ENCODE data around the gene GUCD1.
"Not testable (repeated sequence)": the region's sequence is repeated elsewhere in the genome, so short reads cannot be mapped to it uniquely, and the experiment has no call there.

GUCD1 gene

DNA sequence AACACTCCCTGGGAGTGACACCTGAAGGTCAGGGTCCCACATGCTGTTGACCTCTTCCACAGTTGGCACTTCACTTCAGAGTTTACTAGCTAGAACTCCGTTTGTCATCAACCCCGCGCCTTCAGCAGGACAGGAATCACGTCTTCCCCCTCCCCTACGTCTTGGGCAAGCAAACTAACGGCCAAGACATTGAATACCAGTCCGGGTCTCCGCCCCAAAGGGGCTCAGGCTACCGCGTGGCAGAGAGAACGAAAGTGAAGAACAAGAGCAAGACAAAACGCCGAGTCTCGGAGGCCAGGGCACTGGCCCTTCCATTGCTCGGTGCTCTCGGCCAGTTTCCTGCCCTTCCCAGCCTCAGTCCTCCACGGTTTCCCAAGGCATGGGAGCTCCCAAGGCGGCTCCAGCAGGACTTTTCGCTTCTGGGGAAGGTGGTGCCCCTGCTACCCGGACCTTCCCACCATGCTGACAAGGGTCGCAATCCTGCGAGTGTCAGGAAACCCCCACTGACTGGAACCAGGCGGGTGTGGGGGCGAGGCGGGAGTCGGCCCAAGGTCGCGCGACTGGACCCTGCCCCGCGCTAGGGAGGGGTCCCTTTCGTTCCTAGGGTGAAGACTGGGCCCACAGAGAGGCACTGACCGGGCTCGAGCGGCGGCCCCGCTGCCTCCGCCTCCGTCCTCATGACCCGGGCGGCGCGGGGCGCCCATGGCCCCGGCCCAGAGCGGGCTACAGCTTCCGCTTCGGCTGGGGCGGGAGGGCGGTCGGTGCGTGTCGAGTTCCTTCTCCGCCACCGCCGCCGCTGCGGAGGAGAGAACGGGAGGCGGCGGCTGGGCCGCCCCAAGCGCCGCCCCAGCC, at the start of gene GUCD1:
Gene GUCD1 (minus strand): TSS at position 826 of the 852 bp plus-strand sequence. CDS start 147 bp downstream, at position 679.
- FAIRE-seq = no peak

DNA sequence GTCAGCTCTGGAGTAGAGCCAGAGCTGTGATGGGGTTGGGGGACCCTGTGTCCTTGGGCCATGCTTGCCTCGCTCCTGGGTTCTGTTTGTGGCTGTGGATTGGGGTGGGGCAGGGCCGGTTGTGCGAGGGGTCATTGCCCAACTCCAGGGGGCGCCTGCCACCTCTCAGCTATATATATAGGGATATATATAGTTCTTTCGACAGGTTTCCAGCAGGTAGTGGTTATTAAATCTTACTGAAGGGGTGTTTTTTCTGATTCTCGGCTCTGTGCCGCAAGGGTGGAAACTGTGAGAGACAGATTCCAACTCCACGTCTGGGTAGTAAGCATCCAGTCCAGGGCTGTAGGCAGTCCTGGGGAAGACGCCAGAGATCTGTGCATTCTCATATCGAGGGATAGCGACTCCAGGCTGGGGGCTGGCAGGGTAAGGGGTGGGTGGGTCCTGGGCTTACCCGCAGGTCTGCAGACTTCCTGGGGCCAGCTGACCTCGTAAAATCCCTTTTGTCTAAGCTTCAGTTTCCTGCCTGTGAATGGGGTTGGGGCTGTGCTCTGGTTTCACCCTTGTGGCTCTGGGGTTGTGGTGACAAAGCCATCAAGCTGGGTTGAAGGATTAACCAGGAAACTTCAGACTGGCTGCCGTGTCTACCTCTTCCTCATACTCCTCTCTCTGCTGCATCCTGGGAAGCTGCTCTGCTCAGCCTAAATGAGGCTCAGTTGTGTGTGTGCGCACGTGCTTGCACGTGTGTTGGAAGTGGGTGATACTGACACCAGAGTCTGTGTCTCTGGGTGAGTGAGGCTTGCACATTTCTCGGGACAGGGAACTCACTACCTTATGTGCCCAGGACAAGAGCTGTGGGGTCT, 49.1 kb upstream of the GUCD1 start:
- not testable (repeated sequence) for FAIRE-seq

DNA sequence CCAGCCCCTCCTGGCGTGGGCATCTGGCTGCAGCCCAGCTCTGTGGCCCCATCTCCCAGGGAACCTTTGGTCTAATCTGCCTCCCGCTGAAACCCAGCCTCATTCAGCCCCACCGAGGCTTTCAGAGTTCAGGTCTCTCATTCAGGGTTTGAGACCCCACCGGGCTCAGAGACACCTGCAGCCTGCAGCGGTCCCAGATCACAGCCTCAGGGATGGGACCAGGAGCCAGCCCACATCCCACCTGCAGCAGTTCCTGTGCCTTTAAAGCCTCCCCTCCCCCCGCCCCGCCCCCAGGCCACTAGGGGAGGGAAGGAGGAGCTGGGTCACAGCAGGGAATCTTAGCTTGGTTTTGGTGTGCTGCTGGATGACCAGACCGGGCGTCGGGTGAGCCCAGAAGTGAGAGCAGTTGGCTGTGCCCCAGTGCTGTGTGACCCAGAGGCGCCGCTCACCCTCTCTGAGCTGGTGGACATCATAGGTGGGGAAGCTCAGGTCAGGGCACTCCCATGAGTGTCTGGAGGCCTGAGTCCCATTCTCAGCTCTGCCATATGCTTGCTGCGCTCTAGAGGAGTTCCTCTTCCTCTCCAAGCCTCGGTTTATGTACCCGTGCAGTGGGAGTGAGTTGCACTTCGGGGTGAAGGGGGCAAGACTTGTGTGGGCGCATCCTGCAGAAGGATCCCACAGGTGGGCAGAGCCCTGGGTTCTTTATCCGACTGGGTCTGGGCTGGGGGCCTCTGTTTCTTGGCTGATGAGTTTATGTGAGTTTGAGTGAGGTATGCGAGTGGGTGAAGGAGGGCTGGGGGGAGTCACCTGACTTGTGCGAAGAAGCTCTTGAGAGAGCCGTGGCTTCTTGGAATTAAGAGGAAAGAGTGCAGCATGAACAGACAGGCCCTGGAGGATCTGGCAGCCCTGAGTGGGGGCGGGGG, 48.2 kb upstream of the GUCD1 start, which contains the start of gene GGT1:
Gene GGT1 (plus strand): TSS at position 347 of the 923 bp plus-strand sequence. CDS start 7,889 bp downstream, outside the sequence.
- not testable (repeated sequence) for FAIRE-seq

DNA sequence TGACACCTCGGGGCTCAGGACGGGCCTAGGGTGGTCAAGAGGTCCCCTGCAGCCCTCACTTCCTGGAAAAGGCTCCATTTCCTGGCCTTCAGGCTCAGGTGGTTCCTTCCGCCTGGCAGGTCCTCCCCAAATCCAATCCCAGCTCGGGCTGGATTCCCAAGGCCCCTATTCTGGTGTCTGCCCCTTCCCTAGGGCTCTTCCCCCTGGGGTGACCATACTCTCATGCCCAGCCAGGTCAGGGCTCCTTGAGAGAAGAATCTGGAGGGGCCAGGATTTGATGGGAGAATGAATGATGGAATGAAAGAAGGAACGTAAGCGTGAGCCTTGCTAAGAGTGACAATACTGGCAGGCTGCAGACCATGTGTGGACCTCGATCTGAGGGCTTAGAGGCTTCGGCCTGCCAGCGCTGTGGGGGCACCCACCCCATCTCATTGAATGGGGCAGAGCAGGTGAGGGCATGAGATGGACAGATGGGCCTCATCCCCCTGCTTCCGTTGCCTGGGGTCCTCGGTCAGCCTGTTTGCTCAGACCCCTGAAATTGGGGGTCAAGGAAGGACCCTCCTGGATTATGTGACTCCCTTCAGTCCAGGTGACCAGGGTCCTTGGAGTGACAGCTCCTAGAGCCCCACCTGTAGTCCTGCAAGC, 47.3 kb upstream of the GUCD1 start:
- FAIRE-seq = not testable (repeated sequence)

DNA sequence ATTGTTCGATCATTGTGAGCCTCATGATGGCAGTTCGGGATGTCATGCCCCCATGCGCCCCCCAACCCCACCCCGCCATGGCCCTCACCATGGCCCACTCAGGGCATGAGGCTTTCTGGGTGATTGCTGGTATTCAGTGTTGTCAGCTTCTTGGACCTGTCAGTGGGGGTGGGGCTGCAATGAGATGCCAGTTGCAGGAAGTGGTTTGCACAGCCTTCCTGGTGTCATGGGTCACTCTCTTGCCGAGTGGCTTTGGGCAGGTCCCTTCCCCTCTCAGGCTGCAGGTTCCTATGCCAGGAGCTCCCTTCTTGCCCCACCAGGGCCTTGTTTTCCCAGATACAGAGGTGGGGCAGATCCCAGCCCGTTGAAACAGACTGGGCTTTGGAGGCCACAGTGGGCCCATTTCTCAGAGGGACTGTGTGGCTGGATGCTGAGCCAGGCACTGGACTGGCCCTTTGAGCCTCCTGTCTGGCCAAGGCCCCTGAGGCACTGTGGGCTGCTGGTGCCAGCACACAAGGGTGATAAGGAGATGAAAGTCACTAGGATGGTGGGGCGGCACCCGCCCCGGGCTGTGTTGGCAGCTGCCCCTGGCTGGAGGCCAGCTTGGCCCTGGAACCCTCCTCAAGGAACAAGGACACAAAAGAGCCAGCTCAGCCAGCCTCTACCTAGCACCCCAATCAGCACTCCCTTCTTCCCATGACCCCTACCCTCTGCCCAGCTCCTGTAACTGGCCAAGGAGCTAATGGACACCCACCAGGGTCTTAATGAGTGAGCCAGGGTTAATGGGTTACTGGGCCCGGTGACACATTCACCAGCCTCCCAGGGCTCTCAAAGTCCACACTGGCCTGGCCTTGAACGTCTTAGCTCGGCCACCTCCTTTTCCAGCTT, 46.5 kb upstream of the GUCD1 start:
- FAIRE-seq = no peak

DNA sequence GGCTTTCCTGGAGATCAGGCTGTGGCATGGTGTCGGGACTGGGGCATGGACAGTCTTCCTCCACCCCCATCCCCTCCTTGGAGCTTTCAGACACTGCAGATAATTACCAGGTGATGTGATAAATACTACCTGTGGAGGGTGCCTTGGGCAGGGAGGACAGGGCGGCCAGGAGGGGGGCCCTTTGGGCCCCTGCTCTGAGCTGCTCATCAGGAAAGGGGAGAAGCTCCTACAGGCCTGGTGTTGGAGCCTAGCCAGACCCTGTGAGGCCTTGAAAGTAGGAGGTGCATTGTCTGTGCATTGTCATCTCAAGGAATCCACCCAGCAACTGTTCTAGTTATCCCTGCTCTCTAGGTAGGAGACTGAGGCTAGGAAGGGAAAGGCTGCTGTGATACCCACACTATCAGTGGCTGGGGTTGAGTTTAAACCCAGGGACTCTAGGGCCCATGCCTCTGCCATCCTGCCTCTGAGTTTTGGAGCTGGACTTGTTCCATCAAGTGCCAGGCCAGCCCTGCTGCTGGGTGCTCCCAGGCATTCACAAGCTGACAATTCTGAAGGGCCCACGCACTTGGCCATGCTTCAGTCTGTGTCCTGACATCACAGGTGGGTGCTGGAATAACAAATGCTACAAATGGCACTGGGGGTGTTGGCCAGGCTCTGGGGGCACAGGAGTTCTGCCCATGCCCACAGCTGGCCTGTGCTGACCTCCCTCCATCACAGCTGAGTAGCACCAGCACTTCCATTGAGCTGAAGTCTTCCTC, 45.2 kb upstream of the GUCD1 start:
- FAIRE-seq = not testable (repeated sequence)

DNA sequence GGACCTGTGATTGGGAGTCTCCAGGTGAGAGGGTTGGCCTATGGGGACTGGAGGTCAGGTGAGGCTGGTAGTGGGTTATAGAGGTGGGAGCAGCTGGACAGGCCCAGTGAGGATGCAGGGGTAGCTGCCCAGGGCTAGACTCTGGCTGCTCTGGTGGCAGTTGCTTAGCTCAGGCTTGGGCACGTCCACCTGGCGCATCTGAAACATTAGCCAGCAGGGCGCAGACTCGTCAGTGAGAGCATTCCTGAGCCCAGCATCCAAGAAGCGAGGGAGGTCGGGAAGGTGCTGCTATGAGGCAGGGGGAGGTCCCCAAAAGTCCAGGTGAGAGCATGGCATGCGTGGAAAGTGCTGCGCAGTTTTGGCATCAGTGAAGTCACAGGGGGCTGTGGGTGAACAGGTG, 44.6 kb upstream of the GUCD1 start:
- FAIRE-seq = no peak

DNA sequence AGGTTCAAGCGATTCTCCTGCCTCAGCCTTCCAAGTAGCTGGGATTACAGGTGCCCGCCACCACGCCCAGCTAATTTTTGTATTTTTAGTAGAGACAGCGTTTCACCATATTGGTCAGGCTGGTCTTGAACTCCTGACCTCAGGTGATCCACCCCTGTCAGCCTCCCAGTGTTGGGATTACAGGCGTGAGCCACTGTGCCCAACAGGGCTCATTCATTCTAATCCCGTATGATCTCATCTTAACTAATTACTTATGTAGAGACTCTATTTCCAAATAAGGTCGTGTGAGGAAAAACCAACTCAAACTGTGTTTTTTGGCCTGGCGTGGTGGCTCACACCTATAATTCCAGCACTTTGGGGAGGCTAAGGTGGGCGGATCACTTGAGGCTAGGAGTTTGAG, 42.1 kb upstream of the GUCD1 start:
- FAIRE-seq = not testable (repeated sequence)

DNA sequence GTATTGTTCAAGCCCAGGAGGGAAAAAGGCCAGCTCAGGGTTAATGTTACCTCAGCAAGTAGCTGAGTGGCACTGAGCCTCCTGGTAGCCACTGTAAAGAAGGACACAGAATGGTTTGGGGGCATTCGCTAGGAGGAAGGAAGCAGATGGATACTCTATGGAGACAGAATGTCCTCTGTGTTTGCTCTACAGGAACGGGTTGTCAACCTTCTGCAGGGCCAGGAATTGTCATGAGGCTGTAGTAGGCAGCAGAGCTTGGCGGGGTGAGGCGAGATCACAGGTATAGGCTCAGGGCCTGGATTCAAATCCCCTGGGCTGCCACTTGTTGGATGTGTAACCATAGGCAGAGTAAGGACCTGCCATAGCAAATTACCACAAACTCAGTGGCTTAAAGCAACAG, 40.9 kb upstream of the GUCD1 start:
- FAIRE-seq = no peak

DNA sequence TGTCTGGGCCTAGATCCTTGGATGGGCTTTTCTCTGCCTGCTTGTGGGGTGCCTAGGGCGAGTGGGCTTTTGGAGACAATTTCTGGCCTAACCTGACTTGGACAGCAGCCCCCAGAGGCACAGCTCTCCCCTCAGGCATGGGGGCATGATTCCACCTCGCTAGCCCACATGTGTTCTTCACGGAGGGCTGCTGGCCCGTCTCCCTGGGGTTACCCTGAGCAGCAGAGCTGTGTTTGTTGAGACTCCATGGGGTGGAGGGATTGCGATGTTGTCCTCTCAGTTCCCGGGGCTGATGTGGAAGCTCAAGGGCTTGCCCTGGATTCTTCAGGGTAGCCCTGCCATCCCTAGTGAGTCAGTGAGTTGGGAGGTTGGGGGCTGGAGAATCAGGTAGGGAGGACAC, 40.3 kb upstream of the GUCD1 start:
- no peak for FAIRE-seq

DNA sequence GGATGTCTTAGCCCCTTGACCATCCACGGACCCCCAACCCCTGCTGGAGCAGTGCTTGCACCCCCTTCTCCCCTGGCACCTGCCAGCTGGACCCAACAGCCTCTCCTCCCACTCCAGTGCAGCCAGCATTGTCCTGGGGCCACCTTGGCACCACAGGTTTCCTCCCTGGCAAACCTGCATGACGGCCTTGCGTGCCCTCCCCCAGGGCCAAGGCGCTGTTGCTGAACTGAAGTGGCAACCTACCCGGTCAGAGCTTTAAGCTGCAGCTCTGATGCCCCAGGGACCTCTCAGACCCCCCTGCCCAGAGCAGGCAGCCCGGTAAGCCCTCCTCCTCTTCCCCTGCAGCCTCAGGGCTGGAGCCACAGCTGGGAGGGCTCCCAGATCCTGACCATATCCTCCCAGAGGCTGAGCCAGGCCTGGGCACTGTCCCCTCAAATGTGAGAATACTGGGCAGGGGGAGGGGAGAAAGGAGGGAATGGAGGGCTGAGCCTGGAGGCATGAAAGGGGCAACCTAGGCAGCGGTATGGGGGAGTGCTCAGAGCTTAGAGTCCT, 39.7 kb upstream of the GUCD1 start:
- no peak for FAIRE-seq

DNA sequence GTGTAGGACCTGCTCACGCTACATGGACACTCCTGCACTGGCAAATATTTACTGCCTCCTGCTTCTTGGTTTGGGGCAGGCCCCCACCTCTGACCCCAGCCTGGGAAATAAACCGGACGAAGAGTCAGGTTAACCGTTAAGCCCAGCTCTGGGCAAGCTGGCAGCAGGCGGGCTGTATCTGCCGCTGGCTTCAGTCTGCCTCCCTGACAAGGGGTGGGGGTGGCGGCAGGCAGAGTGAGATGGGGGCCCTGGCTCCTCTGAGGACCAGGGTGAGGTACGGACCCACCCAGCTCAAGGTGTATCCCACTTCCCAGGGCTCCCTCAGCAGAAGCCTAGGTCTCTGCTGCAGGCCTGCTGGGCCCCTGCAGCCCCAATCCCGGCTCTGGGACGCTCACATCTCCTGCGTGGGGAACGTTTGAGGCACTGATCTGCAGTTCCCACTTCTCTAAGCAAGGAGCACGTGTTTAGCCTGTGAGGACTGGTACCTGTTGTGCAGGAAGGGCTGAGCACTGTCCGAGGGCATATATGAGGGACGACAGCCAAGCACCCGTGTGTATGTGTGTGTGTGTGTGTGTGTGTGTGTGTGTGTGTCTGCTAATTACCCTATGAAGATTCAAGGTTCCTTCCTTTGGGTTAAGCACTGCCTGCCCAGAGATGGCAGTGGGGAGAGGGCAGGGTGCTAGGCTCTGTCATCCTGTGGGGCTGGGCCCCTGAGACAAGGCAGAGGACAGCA, 39.1 kb upstream of the GUCD1 start:
- no peak for FAIRE-seq

DNA sequence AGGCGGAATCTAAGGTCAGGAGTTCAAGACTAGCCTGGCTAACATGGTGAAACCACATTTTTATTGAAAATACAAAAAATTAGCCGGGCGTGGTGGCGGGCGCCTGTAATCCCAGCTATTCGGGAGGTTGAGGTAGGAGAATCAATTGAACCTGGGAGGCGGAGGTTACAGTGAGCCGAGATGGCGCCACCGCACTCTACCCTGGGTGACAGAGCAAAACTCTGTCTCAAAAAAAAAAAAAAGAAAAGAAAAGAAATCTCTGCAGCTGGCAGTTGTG, 38.6 kb upstream of the GUCD1 start:
- not testable (repeated sequence) for FAIRE-seq

DNA sequence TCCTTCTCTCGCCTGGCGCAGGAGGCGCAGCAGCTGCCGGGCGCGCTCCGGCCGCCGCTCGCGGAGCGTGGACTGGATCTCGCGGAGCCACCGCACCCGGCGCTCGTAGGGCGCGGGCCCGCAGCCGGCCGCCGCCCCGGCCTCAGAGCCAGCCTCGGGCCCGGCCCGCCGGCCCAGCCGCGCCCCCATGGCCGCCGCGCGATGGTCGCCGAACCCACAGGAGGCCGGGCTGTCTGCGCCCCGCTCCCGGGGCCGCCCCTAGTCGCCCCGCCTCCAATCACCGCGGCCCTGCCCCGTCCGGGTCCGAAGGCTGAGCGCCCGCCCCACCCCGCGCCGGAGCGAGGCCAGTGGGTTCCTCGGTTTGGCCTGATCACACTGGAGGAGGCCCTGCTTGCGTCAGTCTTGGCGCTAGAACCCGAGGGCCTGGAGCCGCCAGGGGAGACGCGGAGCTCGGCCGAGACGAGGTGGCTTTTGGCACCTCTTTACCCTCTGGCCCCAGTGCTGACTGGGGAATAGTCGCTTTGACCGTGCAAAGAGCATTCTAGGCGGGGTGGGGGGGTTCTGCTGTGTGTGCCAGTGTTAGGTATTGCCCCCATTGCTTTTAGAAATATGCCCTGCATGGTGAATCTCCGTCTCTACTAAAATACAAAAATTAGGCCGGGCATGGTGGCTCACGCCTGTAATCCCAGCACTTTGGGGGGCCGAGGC, 38.1 kb upstream of the GUCD1 start, which contains the start of gene LRRC75B:
Gene LRRC75B (minus strand): TSS at position 223 of the 708 bp plus-strand sequence. CDS start 34 bp downstream, at position 189.
- no peak for FAIRE-seq

DNA sequence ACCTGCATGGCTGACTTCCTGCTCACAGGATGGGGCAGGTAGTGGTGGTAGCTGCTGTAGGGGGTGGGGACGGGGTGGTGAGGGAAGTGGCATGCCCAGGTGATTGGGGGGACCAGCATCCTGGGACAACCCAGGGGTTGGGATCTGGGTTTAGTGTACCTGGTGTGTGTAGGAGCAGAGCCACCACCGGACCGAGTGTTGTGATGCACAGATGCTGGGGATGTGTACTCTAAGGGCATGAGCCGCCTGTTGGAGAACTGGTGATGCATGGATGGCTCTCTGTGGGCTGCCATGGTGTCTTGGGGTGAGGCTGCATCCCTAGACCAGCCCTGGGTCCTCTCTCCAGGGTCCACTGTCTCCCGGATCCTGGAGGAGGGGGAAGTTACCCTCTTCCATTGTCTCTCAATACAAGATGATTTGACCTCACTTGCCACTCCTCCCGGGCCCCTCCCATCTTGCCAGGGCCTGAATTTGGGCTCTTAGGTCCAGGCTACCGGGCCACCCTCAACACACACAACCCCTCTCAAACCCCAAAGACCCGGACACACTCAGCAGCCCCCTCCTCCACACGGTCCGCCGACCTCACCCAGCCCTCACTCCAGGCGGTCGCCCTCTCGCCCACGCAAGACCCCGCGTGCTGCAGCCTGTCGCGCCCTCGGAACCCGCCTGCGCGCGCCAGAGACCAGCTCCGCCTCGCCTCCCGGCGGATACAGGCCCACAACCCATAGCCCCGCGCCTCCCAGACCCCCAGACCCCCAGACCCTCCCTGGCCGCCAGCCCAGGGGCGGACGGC, 37.3 kb upstream of the GUCD1 start:
- no peak for FAIRE-seq

DNA sequence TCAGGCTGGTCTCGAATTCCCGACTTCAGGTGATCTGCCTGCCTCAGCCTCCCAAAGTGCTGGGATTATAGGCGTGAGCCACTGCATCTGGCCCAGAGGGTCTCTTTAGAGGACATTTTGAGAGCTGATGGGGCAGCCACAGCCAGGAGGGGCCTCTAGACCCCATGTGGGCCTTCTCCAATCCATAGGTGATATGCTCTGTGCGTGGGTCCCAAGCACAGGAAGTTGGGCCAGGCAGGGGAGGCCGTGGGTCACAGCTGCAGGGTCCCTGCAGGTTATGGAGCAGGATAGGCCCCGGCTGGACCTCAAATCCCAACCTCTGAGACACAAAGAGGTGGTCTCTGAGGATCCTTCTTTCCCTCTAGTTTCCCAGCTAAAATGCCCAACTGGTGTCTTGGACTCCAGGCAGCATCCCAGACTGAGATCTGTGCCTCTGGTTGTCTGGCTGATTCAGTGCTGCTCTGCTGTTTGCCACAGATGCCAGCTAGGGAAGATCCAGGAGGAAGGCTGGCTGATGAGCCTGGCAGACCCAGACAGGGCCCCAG, 36.4 kb upstream of the GUCD1 start:
- FAIRE-seq = no peak

DNA sequence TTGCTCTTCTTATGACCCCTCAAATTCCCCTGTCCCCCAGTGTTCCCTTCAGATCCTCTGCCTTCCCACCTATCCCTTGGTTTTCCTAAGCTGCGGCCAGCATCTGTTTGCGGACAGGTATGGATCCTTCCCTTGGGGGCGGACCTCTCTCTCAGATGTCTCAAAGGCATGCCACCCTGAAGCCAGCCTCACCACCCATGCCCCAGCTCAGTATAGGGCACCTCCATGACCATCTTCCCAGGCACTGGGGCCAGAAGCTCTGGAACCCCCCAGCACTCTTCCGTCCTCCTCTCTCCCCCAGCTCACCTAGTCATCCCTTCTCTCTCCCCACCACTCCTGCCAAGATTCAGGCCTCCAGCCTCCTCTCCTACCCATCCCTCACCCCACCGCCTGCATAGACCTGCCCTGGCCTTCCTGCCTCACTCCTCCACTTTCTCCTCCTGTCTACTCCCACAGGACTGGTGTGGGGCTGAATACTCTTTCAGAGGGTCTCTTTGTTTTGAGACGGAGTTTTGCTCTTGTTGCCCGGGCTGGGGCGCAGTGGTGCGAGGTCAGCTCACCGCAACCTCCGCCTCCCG, 35.7 kb upstream of the GUCD1 start:
- FAIRE-seq = no peak
